GM18498 (cell line): ENCODE measurements around the gene OR51V1.
"Not testable (repeated sequence)": the region's sequence is repeated elsewhere in the genome, so short reads cannot be mapped to it uniquely, and the experiment has no call there.

ENCODE experiments used
- ATAC-seq: cut with Tn5 transposase; IDR thresholded peaks from one replicate; pipeline ENCODE4 v1.9.1; 2021; ENCODE audit warnings: mild to moderate bottlenecking, moderate library complexity; ENCODE audit not compliant: unreplicated experiment

OR51V1 gene

DNA sequence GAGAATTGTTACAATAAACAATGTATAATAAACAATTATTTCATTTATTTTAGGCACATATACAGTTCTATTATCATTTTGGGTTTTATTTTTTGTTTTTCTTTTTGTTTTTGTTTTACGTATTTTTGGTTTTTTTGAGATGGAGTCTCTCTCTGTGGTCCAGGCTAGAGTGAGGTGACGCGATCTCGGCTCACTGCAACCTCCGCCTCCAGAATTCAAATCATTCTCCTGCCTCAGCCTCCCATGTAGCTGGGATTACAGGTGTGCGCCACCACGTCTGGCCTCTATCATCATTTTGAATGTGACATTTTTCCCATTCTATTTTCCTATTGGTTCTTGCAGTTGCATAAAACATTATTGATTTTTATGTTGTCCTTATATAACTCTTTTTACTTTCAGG, 25.5 kb downstream of the OR51V1 start:
- ATAC-seq, result no peak

DNA sequence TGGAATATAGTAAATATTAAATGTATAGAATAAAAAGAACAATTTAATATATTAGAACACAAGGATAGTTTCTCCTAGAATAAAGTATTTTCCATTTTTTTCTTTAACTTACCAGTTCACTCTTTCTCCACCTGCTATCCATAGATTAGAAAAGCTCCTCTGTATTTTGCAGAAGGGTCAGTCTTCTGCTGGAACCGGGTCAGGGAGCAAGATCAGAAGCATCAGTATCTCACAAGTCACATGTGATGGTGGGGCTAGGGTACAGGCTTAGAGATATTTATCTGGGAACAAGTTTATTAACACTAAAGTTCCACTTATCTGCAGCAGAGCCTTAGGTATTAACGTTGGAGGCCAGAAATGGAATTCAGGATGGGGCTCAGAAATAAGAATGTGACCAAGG, 28.6 kb downstream of the OR51V1 start:
- no peak for ATAC-seq

DNA sequence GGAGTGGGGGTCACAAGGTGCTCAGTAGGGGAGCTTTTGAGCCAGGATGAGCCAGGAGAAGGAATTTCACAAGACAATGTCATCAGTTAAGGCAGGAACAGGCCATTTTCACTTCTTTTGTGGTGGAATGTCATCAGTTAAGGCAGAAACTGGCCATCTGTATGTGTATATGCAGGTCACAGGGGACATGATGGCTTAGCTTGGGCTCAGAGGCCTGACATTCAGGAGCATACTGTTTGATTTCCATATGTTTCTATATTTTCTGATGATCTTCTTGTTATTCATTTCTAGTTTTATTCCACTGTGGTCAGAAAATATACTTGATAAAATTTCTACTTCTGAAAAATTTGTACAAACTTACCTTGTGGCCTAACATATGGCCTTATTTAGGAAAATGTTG, 34.6 kb downstream of the OR51V1 start:
- not testable (repeated sequence) for ATAC-seq

DNA sequence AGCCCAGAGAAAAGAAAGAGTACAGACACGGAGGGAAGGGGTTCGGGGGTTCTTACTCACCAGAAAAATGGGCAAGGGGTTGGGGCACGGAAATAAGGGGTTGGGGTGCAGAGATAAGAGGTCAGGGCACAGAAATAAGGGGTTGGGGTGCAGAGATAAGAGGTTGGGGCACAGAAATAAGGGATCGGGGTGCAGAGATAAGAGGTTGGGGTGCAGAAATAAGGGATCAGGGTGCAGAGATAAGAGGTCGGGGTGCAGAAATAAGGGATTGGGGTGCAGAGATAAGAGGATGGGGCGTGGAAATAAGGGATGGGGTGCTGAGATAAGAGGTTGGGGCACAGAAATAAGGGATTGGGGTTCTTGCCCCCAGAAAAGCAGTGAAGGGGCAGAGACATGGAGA, 35.7 kb downstream of the OR51V1 start:
- not testable (repeated sequence) for ATAC-seq

DNA sequence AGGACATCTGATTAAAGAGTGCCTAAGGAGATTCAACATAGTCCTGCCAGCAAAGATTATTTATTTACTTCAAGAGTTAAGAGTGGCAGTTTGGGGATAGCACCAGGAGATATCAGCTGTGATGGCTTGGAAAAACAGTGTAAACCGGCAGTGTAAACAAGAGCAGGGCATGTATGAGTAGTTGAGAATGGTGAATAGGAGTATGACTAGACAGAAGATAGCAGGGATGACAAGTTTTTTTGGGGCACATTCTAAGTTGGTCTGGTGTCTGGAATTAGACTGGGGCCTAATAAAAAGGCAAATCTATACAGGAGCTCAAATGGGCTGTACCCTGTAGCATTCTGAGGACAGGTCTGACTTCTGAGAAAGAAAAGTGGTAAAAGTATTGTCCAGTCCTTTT, 39.4 kb downstream of the OR51V1 start:
- not testable (repeated sequence) for ATAC-seq

DNA sequence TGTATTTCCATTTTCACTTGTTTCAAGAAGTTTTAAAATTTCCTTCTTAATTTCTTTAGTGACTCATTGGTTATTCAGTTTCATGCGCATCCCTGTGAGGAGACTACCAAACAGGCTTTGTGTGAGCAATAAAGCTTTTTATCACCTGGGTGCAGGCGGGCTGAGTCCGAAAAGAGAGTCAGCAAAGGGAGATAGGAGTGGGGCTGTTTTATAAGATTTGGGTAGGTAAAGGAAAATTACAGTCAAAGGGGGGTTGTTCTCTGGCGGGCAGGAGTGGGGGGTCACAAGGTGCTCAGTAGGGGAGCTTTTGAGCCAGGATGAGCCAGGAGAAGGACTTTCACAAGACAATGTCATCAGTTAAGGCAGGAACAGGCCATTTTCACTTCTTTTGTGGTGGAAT, 40.3 kb downstream of the OR51V1 start:
- not testable (repeated sequence) for ATAC-seq

DNA sequence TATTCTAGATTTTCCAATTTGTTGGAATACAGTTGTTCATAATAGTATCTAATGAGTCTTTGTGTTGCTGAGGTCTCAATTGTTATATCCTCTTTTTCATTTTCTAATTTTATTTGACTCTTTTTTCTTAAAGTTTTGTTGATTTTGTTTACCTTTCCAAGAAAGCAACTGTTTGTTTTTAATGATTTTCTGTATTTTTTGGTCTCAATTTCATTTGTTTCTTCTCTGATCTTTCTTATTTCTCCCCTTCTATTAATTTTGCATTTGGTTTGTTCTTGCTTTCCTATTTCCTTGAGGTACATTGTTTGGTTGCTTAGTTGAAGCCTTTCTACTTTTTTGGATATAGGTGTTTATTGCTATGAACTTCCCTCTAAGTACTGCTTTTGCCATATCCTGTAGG, 40.7 kb downstream of the OR51V1 start:
- no peak for ATAC-seq

DNA sequence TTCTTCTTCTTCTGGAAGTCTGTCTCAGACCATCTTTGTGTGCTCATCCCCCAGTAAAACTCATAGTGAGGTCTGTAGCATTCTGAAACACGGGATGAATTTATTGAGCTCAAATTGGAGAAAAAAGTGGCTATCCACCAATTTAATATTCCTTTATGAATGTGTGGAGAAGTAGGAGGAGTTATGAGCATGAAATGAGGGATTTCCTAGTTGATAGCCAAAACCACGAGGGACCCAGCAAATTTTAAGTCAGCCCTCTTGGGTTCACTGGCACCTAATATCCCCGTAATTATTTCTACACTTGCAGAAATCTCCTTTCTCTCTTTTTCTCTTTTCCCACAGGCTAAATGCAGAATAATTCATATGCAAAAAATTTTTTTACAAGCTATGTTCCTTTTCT, 45.8 kb downstream of the OR51V1 start, which contains the start of gene OR52A1:
Gene OR52A1, minus strand, starts transcription at position 101 of the 400 bp plus-strand sequence. CDS start 2,388 bp downstream, outside the sequence.
- no peak for ATAC-seq

DNA sequence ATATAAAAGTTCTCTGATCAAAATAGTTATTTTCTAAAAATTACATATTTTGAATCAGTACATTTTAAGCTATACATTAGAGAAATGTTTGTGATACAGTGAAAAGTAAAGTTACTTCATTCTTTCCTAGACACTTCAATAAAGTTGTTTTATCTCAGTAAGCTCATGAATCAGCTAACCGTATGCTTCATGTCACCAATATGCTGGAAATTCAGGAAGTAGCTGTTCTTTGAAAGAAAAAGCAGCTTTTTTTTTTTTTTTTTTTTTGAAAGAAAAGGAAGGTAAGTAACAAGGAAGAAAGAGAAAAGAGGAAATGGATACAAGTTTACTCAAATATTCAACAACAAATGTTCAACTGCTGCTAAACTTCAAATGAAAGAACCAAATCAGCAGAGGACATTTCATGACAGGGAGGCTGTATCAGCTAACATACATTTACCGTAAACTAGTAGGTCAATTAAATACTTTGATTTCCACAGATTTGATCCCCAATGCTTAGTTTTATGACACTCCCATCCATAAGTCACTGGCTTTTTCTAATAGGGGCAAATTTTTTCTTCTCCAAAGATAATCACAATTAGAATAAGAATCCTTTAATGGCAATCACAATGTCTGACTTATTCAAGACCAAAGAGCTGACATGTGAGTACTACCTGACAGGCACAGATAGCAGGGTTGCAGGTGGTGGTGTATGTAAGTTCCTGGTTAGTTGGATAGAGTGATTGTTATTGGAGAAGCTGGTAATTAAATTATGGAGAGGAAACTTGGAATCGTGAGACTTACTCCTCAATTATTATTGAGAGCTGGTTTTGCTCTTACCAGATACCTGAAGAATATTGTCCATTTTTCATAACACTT, 46.7 kb downstream of the OR51V1 start:
- no peak for ATAC-seq

DNA sequence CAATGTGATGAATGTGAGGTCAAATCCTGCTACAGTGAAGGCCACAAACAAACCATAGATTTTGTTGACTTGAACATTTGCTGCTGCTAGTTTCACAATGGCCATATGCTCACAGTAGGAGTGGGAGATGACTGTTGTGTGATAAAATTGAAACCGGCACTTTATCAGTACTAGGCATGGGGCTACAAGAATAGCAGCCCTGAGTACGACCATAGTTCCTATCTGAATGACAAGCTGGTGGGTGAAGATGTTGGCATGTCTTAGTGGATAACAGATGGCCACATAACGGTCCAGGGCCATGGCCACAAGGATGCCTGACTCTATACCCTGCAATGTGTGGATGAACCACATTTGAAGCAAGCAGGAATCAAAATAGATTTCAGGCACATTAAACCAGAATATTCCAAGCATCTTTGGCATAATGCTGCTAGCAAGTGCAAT, 48.7 kb downstream of the OR51V1 start:
- no peak for ATAC-seq
